Transverse colon (tissue), 4 donors: ENCODE data around the gene HP1BP3.

ENCODE experiments used
- POLR2A ChIP-seq: fragments of 450-650 bp; IDR thresholded peaks from one replicate; pipeline ENCODE4 v1.6.1; 2016; ENCODE audit warnings: antibody characterized with exemption, mild to moderate bottlenecking, moderate library complexity
- POLR2AphosphoS5 ChIP-seq, 3 donors: sonication (generic); formaldehyde crosslinking; IDR thresholded peaks; one replicate each; pipeline ENCODE4 v1.6.1; 2016; ENCODE audit warnings: antibody characterized with exemption in 3 of 3
- TF ChIP-seq, protein P1 (sequence below), 5 experiments: fragments of 200-600 bp in 3 of 5; fragments of 450-650 bp in 2 of 5; sonication (generic) in 3 of 5; IDR thresholded peaks; 1 replicate in 2 of 5; 2 replicates in 3 of 5; pipeline ENCODE4 v1.5.1; 2016 to 2017; ENCODE audit warnings: antibody characterized with exemption in 5 of 5, inconsistent platforms in 3 of 5, mild to moderate bottlenecking in 2 of 5, moderate library complexity in 1 of 5

DNA sequence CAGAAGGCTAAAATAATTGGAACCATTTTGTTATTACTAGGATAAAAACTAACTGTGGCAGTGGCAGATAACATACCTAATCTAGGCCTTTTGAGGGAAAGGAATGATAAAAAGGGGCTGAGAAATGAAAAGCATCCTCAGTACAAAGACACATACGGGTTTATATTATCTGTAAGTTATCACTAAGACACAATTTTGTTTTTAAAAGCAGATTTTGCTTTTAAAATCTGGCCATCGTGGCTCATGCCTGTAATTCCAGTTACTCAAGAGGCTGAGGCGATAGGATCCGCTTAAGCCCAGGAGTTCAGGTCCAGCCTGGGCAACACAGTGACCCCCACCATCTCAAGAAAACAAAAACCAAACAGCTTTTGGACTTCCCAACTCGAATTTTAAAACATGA is 24.8 kb upstream of the HP1BP3 start:
- no peak for TF ChIP-seq POLR2A
- TF ChIP-seq, protein P1, sequence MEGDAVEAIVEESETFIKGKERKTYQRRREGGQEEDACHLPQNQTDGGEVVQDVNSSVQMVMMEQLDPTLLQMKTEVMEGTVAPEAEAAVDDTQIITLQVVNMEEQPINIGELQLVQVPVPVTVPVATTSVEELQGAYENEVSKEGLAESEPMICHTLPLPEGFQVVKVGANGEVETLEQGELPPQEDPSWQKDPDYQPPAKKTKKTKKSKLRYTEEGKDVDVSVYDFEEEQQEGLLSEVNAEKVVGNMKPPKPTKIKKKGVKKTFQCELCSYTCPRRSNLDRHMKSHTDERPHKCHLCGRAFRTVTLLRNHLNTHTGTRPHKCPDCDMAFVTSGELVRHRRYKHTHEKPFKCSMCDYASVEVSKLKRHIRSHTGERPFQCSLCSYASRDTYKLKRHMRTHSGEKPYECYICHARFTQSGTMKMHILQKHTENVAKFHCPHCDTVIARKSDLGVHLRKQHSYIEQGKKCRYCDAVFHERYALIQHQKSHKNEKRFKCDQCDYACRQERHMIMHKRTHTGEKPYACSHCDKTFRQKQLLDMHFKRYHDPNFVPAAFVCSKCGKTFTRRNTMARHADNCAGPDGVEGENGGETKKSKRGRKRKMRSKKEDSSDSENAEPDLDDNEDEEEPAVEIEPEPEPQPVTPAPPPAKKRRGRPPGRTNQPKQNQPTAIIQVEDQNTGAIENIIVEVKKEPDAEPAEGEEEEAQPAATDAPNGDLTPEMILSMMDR (IDR thresholded peaks at IDR 0.05) = no peak
- no peak for TF ChIP-seq POLR2AphosphoS5 (IDR thresholded peaks at IDR 0.05)
